Measurements from ENCODE around the gene ARHGAP25. TPM values are rescaled to one million over a fixed set of nuclear protein-coding genes. Genes with fewer than 3 reads are reported as not detected.

The ARHGAP25 gene
- total RNA-seq, 6 experiments from 2014 or later, result not detected

GRCh38 chr2:68764041-68764805 is 29.6 kb downstream of the ARHGAP25 start:
- no peaks in the 10 kb centered on the region for H3K9me3 Mint-ChIP-seq
- no peak overlapping the region for H3K27ac Mint-ChIP-seq
- H3K4me1 Mint-ChIP-seq (ENCODE audit: low read depth), result peaks cover 8% of the 10 kb centered on the region
- no peak for DNase-seq
- TF ChIP-seq, protein P1, sequence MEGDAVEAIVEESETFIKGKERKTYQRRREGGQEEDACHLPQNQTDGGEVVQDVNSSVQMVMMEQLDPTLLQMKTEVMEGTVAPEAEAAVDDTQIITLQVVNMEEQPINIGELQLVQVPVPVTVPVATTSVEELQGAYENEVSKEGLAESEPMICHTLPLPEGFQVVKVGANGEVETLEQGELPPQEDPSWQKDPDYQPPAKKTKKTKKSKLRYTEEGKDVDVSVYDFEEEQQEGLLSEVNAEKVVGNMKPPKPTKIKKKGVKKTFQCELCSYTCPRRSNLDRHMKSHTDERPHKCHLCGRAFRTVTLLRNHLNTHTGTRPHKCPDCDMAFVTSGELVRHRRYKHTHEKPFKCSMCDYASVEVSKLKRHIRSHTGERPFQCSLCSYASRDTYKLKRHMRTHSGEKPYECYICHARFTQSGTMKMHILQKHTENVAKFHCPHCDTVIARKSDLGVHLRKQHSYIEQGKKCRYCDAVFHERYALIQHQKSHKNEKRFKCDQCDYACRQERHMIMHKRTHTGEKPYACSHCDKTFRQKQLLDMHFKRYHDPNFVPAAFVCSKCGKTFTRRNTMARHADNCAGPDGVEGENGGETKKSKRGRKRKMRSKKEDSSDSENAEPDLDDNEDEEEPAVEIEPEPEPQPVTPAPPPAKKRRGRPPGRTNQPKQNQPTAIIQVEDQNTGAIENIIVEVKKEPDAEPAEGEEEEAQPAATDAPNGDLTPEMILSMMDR (IDR thresholded peaks at IDR 0.05), result no peak
- H3K36me3 Mint-ChIP-seq (ENCODE audit: low read depth), result no peaks in the 10 kb centered on the region
- H3K27me3 Mint-ChIP-seq (ENCODE audit: insufficient read depth), result peaks cover 15% of the 10 kb centered on the region
- peak overlapping the region; percentile 55 for H3K4me3 Mint-ChIP-seq

GRCh38 chr2:68764806-68765311 is 30.2 kb downstream of the ARHGAP25 start:
- H3K4me1 Mint-ChIP-seq (ENCODE audit: low read depth), result peaks cover 14% of the 10 kb centered on the region
- TF ChIP-seq, protein P1 (IDR thresholded peaks at IDR 0.05), result no peak
- no peak overlapping the region for H3K27ac Mint-ChIP-seq
- H3K27me3 Mint-ChIP-seq (ENCODE audit: insufficient read depth), result peaks cover 14% of the 10 kb centered on the region
- no peaks in the 10 kb centered on the region for H3K9me3 Mint-ChIP-seq
- H3K36me3 Mint-ChIP-seq (ENCODE audit: low read depth), result no peaks in the 10 kb centered on the region
- DNase-seq, result no peak
- peak overlapping the region; percentile 55 for H3K4me3 Mint-ChIP-seq

- peaks cover 19% of the 10 kb centered on the region for H3K4me1 Mint-ChIP-seq (ENCODE audit: low read depth)
- TF ChIP-seq, protein P1 (IDR thresholded peaks at IDR 0.05), result no peak
- no peaks in the 10 kb centered on the region for H3K36me3 Mint-ChIP-seq (ENCODE audit: low read depth)
These were observed 31.2 kb downstream of the ARHGAP25 start for GRCh38 chr2:68765739-68766375.

DNA sequence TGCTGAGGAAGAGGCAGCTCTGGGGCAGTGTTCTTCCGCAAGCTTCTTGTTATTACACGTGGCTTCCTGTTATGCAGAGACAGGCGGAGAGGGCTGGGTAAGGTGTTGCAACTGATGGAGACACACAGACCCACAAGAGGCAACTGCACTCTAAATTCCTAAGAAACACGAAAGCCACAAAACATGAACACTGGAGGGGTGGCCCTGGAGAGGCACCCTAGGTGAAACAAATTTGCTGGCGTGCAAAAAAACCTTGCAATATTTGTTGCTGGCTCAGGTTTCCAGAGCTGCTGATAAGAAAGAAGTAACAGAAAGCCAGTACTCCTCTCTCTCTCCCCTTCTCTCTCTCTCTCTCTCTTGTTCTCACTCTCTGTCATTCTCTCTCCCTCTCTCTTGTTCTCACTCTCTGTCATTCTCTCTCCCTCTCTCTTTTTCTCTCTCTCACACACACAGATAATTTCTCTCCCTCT is 31.8 kb downstream of the ARHGAP25 start:
- Mint-ChIP-seq H3K27ac (no peak overlapping the region), H3K27me3 (ENCODE audit: insufficient read depth) (peaks cover 14% of the 10 kb centered on the region), H3K9me3 (no peaks in the 10 kb centered on the region), H3K4me1 (ENCODE audit: low read depth) (peaks cover 19% of the 10 kb centered on the region), H3K4me3 (no peak overlapping the region), H3K36me3 (ENCODE audit: low read depth) (no peaks in the 10 kb centered on the region)
- no peak for DNase-seq
- TF ChIP-seq, protein P1 (IDR thresholded peaks at IDR 0.05), result no peak

More at GRCh38 chr2:68765739-68766375, 31.2 kb downstream of the ARHGAP25 start:
- H3K27me3 Mint-ChIP-seq (ENCODE audit: insufficient read depth), result peaks cover 14% of the 10 kb centered on the region
- no peak overlapping the region for H3K27ac Mint-ChIP-seq
- H3K4me3 Mint-ChIP-seq, result no peak overlapping the region
- DNase-seq, result no peak
- H3K9me3 Mint-ChIP-seq, result no peaks in the 10 kb centered on the region

GRCh38 chr2:68767031-68767961 is 32.7 kb downstream of the ARHGAP25 start:
- Mint-ChIP-seq H3K4me1 (ENCODE audit: low read depth) (peaks cover 19% of the 10 kb centered on the region), H3K4me3 (no peak overlapping the region)

More at GRCh38 chr2:68767031-68767961, 32.7 kb downstream of the ARHGAP25 start:
- H3K27me3 Mint-ChIP-seq (ENCODE audit: insufficient read depth), result peaks cover 9% of the 10 kb centered on the region
- no peak for DNase-seq
- TF ChIP-seq, protein P1 (IDR thresholded peaks at IDR 0.05), result no peak
- H3K9me3 Mint-ChIP-seq, result no peaks in the 10 kb centered on the region
- no peaks in the 10 kb centered on the region for H3K36me3 Mint-ChIP-seq (ENCODE audit: low read depth)
- no peak overlapping the region for H3K27ac Mint-ChIP-seq

Data from HFFc6 (cell line).